ENCODE data around the gene GREM2. TPM values are rescaled to one million over a fixed set of nuclear protein-coding genes. Genes with fewer than 3 reads are reported as not detected.

GREM2 gene
- total RNA-seq, 1 experiment from 2014 or later = 0.17 TPM

DNA sequence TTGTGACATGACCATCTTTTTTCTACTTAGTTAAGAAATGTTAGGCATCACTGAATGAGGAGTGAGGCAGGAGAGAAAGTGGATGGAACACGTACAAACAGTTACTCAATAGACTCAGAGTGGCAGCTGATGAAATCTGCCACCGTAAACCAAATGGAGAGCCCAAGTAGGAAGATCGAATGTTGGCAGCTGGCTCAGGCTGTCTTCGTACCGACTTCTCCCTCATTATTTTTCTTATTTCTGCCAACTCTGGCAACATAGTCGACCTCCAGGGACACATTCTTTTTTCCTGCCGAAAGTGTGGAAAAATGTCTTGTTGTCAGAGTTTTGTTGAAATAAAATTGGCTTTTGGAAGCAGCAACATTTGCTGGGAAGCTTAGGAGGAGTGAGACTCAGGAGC lies 143.3 kb downstream of the GREM2 start (continued):
- no peak for TF ChIP-seq ZNF425 (CRISPR knock-in tag; conservative IDR thresholded peaks at IDR 0.05)

DNA sequence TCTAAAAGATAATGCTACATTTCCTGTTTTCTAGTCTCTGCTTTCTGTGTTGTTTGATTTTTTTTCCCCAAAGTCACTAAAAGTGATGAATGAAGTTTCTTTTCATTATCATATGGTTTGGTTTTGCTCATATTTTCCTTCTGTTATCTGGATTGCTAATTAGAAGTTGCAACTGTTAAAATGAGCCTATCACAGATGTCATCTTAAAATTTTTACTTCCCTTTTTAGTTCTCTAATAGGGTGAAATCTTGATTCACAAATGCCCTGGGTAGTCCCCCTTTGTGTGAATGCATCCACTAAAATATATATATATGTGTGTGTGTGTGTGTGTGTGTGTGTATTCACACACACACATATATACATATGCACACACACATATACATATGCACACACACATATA lies 144.1 kb downstream of the GREM2 start:
- POLR2A ChIA-PET = no interaction called here

DNA sequence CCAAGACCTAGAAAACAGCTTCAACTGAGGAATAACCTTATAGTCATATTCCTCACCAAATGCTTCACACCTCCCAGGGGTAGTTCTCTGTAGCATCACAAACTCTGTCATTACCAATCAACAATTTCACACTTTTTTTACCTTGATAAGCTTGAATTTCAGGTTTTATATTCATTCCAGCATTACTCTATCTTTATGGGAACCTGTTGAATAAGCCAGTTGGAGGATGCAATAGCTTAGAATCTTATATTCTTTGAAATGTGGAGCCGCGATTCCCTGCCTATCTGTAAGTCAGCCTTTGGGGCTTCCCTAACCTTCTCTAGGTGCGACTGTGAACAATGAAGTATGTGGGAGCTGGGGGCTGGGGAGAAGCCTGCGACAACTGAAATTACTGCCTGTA lies 145.4 kb downstream of the GREM2 start:
- no peak overlapping the region for H3K27ac Mint-ChIP-seq
- TF ChIP-seq KAT7 (CRISPR knock-in tag; IDR thresholded peaks at IDR 0.05; ENCODE audit: borderline replicate concordance) = no peak
- no peak for TF ChIP-seq ZNF532 (CRISPR knock-in tag; IDR thresholded peaks at IDR 0.05; ENCODE audit: borderline replicate concordance)
- TF ChIP-seq, protein P1, sequence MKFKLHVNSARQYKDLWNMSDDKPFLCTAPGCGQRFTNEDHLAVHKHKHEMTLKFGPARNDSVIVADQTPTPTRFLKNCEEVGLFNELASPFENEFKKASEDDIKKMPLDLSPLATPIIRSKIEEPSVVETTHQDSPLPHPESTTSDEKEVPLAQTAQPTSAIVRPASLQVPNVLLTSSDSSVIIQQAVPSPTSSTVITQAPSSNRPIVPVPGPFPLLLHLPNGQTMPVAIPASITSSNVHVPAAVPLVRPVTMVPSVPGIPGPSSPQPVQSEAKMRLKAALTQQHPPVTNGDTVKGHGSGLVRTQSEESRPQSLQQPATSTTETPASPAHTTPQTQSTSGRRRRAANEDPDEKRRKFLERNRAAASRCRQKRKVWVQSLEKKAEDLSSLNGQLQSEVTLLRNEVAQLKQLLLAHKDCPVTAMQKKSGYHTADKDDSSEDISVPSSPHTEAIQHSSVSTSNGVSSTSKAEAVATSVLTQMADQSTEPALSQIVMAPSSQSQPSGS (CRISPR knock-in tag; IDR thresholded peaks at IDR 0.05; ENCODE audit: borderline replicate concordance, low read depth) = no peak
- TF ChIP-seq AFF4 (CRISPR knock-in tag; IDR thresholded peaks at IDR 0.05; ENCODE audit: borderline replicate concordance) = no peak
- TF ChIP-seq NFE2L1 (CRISPR knock-in tag; IDR thresholded peaks at IDR 0.05) = no peak
- no peak for TF ChIP-seq PRRX2 (CRISPR knock-in tag; IDR thresholded peaks at IDR 0.05)
- no peaks in the 10 kb centered on the region for H3K27me3 Mint-ChIP-seq (ENCODE audit: low read depth)
- ATAC-seq = no peak
- no peaks in the 10 kb centered on the region for H3K36me3 Mint-ChIP-seq
- ChIA-PET POLR2A (no interaction called here), CTCF (interaction anchor here (1.1 to 4.4 kb wide), 2 partner anchors 11 to 27 kb away, joined by 5 to 12 read pairs; no protein-coding TSS in a partner anchor)
- no peak for DNase-seq (ENCODE audit: low spot score)
- H3K9me3 Mint-ChIP-seq = no peaks in the 10 kb centered on the region
- H3K4me3 Mint-ChIP-seq = no peak overlapping the region
- peaks cover 15% of the 10 kb centered on the region for H3K4me1 Mint-ChIP-seq

More for the DNA sequence above, 144.1 kb downstream of the GREM2 start:
- H3K27ac Mint-ChIP-seq = no peak overlapping the region
- H3K27me3 Mint-ChIP-seq (ENCODE audit: low read depth) = no peaks in the 10 kb centered on the region
- no peaks in the 10 kb centered on the region for H3K36me3 Mint-ChIP-seq
- no peaks in the 10 kb centered on the region for H3K9me3 Mint-ChIP-seq
- CTCF ChIA-PET = no interaction called here
- H3K4me1 Mint-ChIP-seq = peaks cover 18% of the 10 kb centered on the region
- DNase-seq (ENCODE audit: low spot score) = no peak
- ATAC-seq = no peak
- TF ChIP-seq RELA (CRISPR knock-in tag; IDR thresholded peaks at IDR 0.05; ENCODE audit: borderline replicate concordance) (no peak), E2F4 (CRISPR knock-in tag; IDR thresholded peaks at IDR 0.05; ENCODE audit: borderline replicate concordance, low read depth) (no peak), SMAD4 (CRISPR knock-in tag; IDR thresholded peaks at IDR 0.05) (no peak), ZNF232 (CRISPR knock-in tag; IDR thresholded peaks at IDR 0.05) (no peak), HMGA2 (CRISPR knock-in tag; IDR thresholded peaks at IDR 0.05) (no peak)
- TF ChIP-seq, protein P2, sequence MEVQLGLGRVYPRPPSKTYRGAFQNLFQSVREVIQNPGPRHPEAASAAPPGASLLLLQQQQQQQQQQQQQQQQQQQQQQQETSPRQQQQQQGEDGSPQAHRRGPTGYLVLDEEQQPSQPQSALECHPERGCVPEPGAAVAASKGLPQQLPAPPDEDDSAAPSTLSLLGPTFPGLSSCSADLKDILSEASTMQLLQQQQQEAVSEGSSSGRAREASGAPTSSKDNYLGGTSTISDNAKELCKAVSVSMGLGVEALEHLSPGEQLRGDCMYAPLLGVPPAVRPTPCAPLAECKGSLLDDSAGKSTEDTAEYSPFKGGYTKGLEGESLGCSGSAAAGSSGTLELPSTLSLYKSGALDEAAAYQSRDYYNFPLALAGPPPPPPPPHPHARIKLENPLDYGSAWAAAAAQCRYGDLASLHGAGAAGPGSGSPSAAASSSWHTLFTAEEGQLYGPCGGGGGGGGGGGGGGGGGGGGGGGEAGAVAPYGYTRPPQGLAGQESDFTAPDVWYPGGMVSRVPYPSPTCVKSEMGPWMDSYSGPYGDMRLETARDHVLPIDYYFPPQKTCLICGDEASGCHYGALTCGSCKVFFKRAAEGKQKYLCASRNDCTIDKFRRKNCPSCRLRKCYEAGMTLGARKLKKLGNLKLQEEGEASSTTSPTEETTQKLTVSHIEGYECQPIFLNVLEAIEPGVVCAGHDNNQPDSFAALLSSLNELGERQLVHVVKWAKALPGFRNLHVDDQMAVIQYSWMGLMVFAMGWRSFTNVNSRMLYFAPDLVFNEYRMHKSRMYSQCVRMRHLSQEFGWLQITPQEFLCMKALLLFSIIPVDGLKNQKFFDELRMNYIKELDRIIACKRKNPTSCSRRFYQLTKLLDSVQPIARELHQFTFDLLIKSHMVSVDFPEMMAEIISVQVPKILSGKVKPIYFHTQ (CRISPR knock-in tag; IDR thresholded peaks at IDR 0.05) = no peak
- TF ChIP-seq, protein P3, sequence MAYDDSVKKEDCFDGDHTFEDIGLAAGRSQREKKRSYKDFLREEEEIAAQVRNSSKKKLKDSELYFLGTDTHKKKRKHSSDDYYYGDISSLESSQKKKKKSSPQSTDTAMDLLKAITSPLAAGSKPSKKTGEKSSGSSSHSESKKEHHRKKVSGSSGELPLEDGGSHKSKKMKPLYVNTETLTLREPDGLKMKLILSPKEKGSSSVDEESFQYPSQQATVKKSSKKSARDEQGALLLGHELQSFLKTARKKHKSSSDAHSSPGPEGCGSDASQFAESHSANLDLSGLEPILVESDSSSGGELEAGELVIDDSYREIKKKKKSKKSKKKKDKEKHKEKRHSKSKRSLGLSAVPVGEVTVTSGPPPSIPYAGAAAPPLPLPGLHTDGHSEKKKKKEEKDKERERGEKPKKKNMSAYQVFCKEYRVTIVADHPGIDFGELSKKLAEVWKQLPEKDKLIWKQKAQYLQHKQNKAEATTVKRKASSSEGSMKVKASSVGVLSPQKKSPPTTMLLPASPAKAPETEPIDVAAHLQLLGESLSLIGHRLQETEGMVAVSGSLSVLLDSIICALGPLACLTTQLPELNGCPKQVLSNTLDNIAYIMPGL (CRISPR knock-in tag; IDR thresholded peaks at IDR 0.05) = no peak
- H3K4me3 Mint-ChIP-seq = no peak overlapping the region

Measured in WTC11 (cell line).